ENCODE measurements around the gene ALMS1.

GRCh38 chr2:73494031-73494430 lies 108.4 kb downstream of the ALMS1 start:
- no peak for TF ChIP-seq EZH2 (IDR thresholded peaks at IDR 0.05; ENCODE audit: borderline replicate concordance, low read depth, low read length, poor library complexity, severe bottlenecking)
- no peak for TF ChIP-seq CTCF (conservative IDR thresholded peaks at IDR 0.05; ENCODE audit: low read depth, low read length)
